Ovary (tissue), 3 donors: ENCODE results near the gene BCAS1.

Source experiments
- CTCF ChIP-seq, 3 donors: fragments of 450-650 bp in 2 of 3; fragments of 200-600 bp in 1 of 3; IDR thresholded peaks; one replicate each; pipeline versions ENCODE4 v1.5.1 to v1.8.0; 2016 to 2022; ENCODE audit warnings: antibody characterized with exemption in 3 of 3, mild to moderate bottlenecking in 1 of 3
- POLR2A ChIP-seq: fragments of 450-650 bp; IDR thresholded peaks from one replicate; pipeline ENCODE4 v1.6.1; 2017; ENCODE audit warnings: antibody characterized with exemption, mild to moderate bottlenecking, moderate library complexity
- donor health status: DM: no; HTN: no; CAD: no.

GRCh38 chr20:54105653-54106052 lies 35.3 kb upstream of the BCAS1 start:
- TF ChIP-seq POLR2A (no peak), CTCF (IDR thresholded peaks at IDR 0.05) (no peak)
